Astrocyte (in vitro differentiated cells and primary cell): ENCODE results near the gene MAFF. TPM values are rescaled to one million over a fixed set of nuclear protein-coding genes. Genes with fewer than 3 reads are reported as not detected.

Experiments
- DNase-seq: peaks from one replicate; pipeline ENCODE4 v3.0.0-alpha.2; 2010; ENCODE audit warnings: low read depth
- FAIRE-seq: peaks from 2 replicates; lab custom pipeline; 2011; peaks lifted over from hg19 to GRCh38; lab: Jason Lieb, UNC
- H2AFZ ChIP-seq: 2 replicates; pipeline ENCODE4 v1.6.0; 2012; ENCODE audit warnings: low read depth, low read length, inconsistent platforms
- H3K27ac ChIP-seq: 2 replicates; pipeline ENCODE4 v1.5.1; 2011; ENCODE audit warnings: low read depth, low read length, inconsistent platforms
- H3K27me3 ChIP-seq: 2 replicates; pipeline ENCODE4 v1.6.0; 2011; ENCODE audit warnings: low read length, inconsistent platforms; ENCODE audit not compliant: insufficient read depth
- H3K36me3 ChIP-seq: 2 replicates; pipeline ENCODE4 v1.5.1; 2011; ENCODE audit warnings: low read length, inconsistent platforms; ENCODE audit not compliant: insufficient read depth
- H3K4me1 ChIP-seq: 2 replicates; pipeline ENCODE4 v1.5.1; 2011; ENCODE audit warnings: low read length, inconsistent platforms; ENCODE audit not compliant: insufficient read depth
- H3K4me2 ChIP-seq: 2 replicates; pipeline ENCODE4 v1.6.0; 2012; ENCODE audit warnings: low read length, inconsistent platforms
- H3K4me3 ChIP-seq: 2 replicates; pipeline ENCODE4 v1.5.1; 2011; ENCODE audit warnings: low read depth, mild to moderate bottlenecking, low read length, inconsistent platforms; ENCODE audit not compliant: insufficient read depth
- H3K79me2 ChIP-seq: 2 replicates; pipeline ENCODE4 v1.6.0; 2012; ENCODE audit warnings: mild to moderate bottlenecking, low read length, inconsistent platforms; ENCODE audit not compliant: insufficient read depth
- H3K9ac ChIP-seq: 2 replicates; pipeline ENCODE4 v1.6.0; 2012; ENCODE audit warnings: mild to moderate bottlenecking, low read length, inconsistent platforms
- H3K9me3 ChIP-seq: 2 replicates; pipeline ENCODE4 v1.5.1; 2012; ENCODE audit warnings: low read depth, mild to moderate bottlenecking, low read length, inconsistent platforms; ENCODE audit not compliant: insufficient read depth
- H4K20me1 ChIP-seq: 2 replicates; pipeline ENCODE4 v1.6.0; 2012; ENCODE audit warnings: low read length, inconsistent platforms; ENCODE audit not compliant: insufficient read depth
- H3K27ac Mint-ChIP-seq: one replicate; pipeline ENCODE4 v1.8.0; 2021; ENCODE audit warnings: mild to moderate bottlenecking, mixed read lengths; ENCODE audit not compliant: unreplicated experiment
- H3K27me3 Mint-ChIP-seq: one replicate; pipeline ENCODE4 v1.8.0; 2021; ENCODE audit warnings: low read depth, mixed read lengths; ENCODE audit not compliant: unreplicated experiment
- H3K36me3 Mint-ChIP-seq: one replicate; pipeline ENCODE4 v1.8.0; 2021; ENCODE audit warnings: low read depth, mixed read lengths; ENCODE audit not compliant: unreplicated experiment
- H3K4me1 Mint-ChIP-seq: one replicate; pipeline ENCODE4 v1.8.0; 2021; ENCODE audit warnings: low read depth, mixed read lengths; ENCODE audit not compliant: unreplicated experiment
- H3K4me3 Mint-ChIP-seq: one replicate; pipeline ENCODE4 v1.8.0; 2021; ENCODE audit warnings: mild to moderate bottlenecking, moderate library complexity, mixed read lengths; ENCODE audit not compliant: unreplicated experiment
- H3K9me3 Mint-ChIP-seq: one replicate; pipeline ENCODE4 v1.8.0; 2021; ENCODE audit warnings: mild to moderate bottlenecking, mixed read lengths; ENCODE audit not compliant: unreplicated experiment
- EZH2 ChIP-seq: IDR thresholded peaks from 2 replicates; pipeline ENCODE4 v1.6.1; 2012; ENCODE audit warnings: mild to moderate bottlenecking, low read length, inconsistent platforms; ENCODE audit not compliant: insufficient read depth
- total RNA-seq: library from RNA; stranded (reverse); gene quantifications from 2 replicates; pipeline ENCODE4 v1.2.1, GENCODE V29; 2021
- TF ChIP-seq, protein P1 (sequence below): IDR thresholded peaks from 2 replicates; pipeline ENCODE4 v1.5.1; 2011; ENCODE audit warnings: low read depth, mild to moderate bottlenecking, inconsistent platforms, low read length, moderate library complexity; ENCODE audit not compliant: insufficient read depth

MAFF gene
- total RNA-seq, 1 donor from 2014 or later, result 18.2 TPM

DNA sequence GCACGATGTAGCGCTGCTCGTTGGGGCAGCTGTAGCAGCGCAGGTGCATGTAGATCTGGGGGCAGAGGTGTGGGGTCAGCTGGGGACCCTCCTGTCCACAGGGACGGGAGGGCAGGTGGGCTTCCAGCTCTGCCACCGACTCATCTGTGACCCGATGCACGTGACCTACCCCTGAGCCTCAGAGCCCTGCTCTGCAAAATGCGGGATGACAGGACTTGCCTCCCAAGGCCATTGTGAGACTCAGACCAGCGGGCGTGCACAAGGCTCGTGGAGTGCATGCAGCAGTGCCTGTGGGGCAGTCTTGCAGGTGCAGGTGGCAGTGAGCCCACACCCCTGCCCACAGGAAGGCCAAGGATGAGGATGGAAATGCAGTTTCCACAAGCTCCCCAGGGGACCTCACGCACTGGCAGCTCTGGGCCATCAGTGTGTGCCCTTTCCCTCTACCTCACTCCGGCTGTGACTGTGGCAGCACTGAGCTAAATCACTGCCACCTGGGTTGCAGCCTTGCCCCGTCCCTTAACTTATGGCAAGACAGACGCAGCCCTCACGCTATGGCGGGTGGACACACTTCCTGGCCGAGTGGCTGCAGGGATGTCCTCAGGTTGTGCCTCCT lies 44.4 kb downstream of the MAFF start:
- Mint-ChIP-seq H3K9me3 (peaks cover 3% of the 10 kb centered on the region), H3K27ac (no peak overlapping the region), H3K4me1 (peaks cover 9% of the 10 kb centered on the region), H3K4me3 (no peak overlapping the region), H3K27me3 (no peaks in the 10 kb centered on the region), H3K36me3 (peaks cover 30% of the 10 kb centered on the region)
- TF ChIP-seq EZH2, result no peak
- TF ChIP-seq, protein P1, sequence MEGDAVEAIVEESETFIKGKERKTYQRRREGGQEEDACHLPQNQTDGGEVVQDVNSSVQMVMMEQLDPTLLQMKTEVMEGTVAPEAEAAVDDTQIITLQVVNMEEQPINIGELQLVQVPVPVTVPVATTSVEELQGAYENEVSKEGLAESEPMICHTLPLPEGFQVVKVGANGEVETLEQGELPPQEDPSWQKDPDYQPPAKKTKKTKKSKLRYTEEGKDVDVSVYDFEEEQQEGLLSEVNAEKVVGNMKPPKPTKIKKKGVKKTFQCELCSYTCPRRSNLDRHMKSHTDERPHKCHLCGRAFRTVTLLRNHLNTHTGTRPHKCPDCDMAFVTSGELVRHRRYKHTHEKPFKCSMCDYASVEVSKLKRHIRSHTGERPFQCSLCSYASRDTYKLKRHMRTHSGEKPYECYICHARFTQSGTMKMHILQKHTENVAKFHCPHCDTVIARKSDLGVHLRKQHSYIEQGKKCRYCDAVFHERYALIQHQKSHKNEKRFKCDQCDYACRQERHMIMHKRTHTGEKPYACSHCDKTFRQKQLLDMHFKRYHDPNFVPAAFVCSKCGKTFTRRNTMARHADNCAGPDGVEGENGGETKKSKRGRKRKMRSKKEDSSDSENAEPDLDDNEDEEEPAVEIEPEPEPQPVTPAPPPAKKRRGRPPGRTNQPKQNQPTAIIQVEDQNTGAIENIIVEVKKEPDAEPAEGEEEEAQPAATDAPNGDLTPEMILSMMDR, result no peak
- Histone ChIP-seq H2AFZ (no peak overlapping the region), H3K27ac (no peak overlapping the region), H3K27me3 (no peaks in the 10 kb centered on the region), H3K9ac (no peak overlapping the region), H3K4me3 (no peak overlapping the region), H3K9me3 (no peaks in the 10 kb centered on the region), H3K36me3 (peaks cover 10% of the 10 kb centered on the region), H3K4me1 (peaks cover 16% of the 10 kb centered on the region), H4K20me1 (peaks cover 59% of the 10 kb centered on the region), H3K79me2 (peaks cover 59% of the 10 kb centered on the region), H3K4me2 (no peak overlapping the region)
- FAIRE-seq (no peak), DNase-seq (no peak)

DNA sequence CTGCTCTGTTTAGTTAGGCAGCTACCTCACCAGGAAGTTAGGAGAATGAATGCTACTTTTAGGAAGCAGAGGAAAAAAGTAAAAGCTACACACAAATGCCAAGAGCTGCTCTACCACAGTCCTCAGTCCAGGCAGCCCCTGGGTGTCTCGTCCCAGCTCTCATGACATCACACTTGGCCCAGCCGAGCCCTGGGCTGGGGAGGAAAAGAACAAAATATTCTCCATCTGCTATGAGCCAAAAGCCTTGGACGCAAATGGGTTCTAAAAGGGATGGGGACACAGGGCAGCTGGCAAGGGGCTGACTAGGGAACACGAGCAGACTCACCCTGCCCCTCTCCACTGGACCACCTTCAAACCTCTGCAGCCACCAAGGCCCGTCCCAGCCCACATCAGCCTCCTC lies 44.9 kb downstream of the MAFF start:
- H3K27ac Mint-ChIP-seq, result no peak overlapping the region

DNA sequence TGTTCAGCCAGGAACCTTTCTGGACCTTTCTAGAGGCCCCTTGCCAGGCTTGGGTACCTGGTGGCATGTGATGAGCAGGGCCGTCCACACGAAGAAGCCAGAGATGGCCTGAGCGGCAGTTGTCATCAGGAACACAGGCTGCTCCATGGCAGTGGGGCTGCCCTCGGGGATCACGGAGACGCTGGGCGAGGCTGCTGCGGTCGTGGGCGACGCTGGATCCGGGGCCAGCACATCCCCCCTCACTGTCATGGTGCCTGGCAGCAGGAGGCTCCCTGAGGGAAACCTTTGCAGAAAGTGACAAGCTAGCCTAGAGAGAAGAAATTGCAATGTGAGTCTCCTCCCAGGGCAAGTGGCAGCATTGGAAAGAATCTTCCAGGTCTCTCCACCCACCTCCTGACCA lies 45.9 kb downstream of the MAFF start:
- TF ChIP-seq, protein P1, result no peak
- TF ChIP-seq EZH2, result no peak
- Histone ChIP-seq H3K9me3 (no peaks in the 10 kb centered on the region), H3K4me3 (no peak overlapping the region), H3K36me3 (peaks cover 10% of the 10 kb centered on the region), H3K79me2 (peaks cover 72% of the 10 kb centered on the region), H3K4me1 (peaks cover 14% of the 10 kb centered on the region), H3K27ac (no peak overlapping the region), H3K27me3 (no peaks in the 10 kb centered on the region), H4K20me1 (peaks cover 75% of the 10 kb centered on the region), H3K4me2 (no peak overlapping the region), H2AFZ (no peak overlapping the region), H3K9ac (no peak overlapping the region)
- no peak overlapping the region for H3K4me3 Mint-ChIP-seq
- H3K36me3 Mint-ChIP-seq, result peaks cover 30% of the 10 kb centered on the region
- H3K4me1 Mint-ChIP-seq, result peaks cover 6% of the 10 kb centered on the region
- DNase-seq (no peak), FAIRE-seq (no peak)
- peak overlapping the region; percentile 58 for H3K27ac Mint-ChIP-seq
- H3K9me3 Mint-ChIP-seq, result peaks cover 3% of the 10 kb centered on the region
- no peaks in the 10 kb centered on the region for H3K27me3 Mint-ChIP-seq

More for the DNA sequence above, 44.9 kb downstream of the MAFF start:
- no peaks in the 10 kb centered on the region for H3K27me3 ChIP-seq
- no peak overlapping the region for H2AFZ ChIP-seq
- H3K27ac ChIP-seq, result no peak overlapping the region
- no peaks in the 10 kb centered on the region for H3K27me3 Mint-ChIP-seq
- H3K9me3 ChIP-seq, result no peaks in the 10 kb centered on the region
- peaks cover 65% of the 10 kb centered on the region for H3K79me2 ChIP-seq
- H3K9me3 Mint-ChIP-seq, result peaks cover 3% of the 10 kb centered on the region
- H3K4me3 ChIP-seq, result no peak overlapping the region
- H3K4me1 Mint-ChIP-seq, result peaks cover 8% of the 10 kb centered on the region
- TF ChIP-seq EZH2, result no peak
- TF ChIP-seq, protein P1, result no peak
- FAIRE-seq (no peak), DNase-seq (no peak)
- no peak overlapping the region for H3K4me3 Mint-ChIP-seq
- peaks cover 30% of the 10 kb centered on the region for H3K36me3 Mint-ChIP-seq
- H3K36me3 ChIP-seq, result peaks cover 10% of the 10 kb centered on the region
- H3K9ac ChIP-seq, result no peak overlapping the region
- H3K4me2 ChIP-seq, result no peak overlapping the region
- H3K4me1 ChIP-seq, result peaks cover 14% of the 10 kb centered on the region
- peaks cover 64% of the 10 kb centered on the region for H4K20me1 ChIP-seq
